Stimulated activated CD8-positive, alpha-beta memory T cell treated with anti-CD3 and anti-CD28 coated beads, Interleukin-12 subunit alpha, Interleukin-12 subunit beta, amount 100 ng/mL, for 4 hours (primary cell): ENCODE results near the gene PPP2R5B.

ENCODE experiments used
- DNase-seq: peaks from one replicate; pipeline ENCODE4 v3.0.0-alpha.2; 2020; ENCODE audit warnings: low read depth

The PPP2R5B gene

GRCh38 chr11:64930340-64930739 is 5.9 kb downstream of the PPP2R5B start:
- no peak for DNase-seq

DNA sequence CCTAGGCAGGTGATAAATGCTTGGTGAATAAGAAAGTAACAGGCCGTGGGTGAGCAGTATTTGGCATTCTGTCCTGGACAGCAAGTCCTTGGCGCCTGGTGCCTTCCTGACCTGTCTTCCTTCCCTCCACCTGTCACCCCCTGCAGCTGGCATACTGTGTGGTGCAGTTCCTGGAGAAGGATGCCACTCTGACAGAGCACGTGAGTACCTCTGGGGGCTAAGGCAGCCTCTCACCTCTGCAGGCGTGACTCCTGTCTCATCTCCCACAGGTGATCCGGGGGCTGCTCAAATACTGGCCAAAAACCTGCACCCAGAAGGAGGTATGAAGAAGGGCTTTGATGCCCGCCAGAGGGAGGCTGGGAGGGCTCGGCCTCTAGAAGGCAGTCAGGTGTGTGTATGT is 6.8 kb downstream of the PPP2R5B start:
- DNase-seq = no peak

- DNase-seq = no peak
Measured at GRCh38 chr11:64932324-64932723, 7.8 kb downstream of the PPP2R5B start.

DNA sequence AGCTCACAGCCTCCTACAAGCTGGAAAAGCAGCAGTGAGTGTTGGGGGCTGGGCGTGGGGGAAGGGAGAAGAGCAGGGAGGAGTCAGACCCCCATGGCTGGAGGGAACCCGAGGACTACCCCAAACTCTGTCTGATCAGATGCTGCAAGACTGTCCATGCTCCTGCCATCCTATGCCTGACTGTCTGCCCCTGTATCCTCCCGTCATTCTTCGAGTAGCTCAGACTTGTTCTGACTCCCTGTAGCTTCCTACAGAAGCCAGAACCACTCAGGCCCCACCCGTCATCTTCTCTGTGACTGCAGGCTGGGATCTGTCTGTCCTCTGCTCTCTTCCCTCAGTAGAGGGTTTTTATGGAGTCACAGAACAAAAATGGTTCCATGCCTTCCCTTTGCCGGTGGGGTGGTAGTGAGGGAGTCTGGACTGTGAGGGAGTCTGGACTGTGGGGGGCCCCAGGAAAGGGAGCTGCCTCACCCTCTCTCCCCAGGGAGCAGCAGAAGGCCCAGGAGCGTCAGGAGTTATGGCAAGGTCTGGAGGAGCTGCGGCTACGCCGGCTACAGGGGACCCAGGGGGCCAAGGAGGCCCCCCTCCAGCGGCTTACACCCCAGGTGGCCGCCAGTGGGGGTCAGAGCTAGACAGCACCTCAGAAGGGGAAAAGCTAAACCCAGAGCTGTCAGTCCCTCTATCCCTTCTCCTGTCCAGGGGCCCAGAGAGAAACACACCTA is 8.9 kb downstream of the PPP2R5B start:
- no peak for DNase-seq

DNA sequence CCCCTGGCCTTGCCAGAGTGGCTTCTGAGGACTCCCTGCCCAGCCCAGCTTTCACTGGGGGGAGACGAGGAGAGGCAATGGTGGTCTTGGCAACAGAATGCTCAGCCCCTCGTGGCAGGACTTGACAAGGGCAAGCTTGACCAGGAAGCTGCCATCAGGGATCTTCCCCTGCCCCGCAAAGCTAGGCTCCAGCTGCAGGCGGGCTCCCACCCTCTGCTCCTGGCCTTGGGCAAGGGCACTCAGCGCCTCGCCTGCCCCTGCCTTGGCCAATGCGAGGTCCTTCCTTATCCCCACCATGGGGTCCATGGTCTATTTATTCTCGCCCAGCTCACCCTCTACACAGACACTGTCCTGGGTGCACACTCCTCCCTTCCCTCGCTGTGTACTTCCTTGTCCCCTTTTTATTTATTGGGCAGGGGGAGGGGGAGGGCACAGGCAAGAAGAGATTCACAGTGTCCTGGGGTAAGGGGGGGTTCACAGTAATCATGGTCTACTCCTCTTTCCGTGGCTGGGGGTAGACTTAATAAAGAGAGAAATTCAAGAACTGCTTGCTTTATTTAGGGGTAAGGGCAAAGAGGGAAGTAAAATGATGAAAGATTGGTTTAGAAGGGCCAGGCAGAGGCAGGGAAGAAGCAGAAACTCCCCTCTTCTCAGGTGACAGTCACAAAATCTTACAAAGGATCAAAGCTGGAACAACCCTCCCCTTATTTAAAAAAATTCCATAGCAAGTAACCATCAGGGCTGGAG is 9.6 kb downstream of the PPP2R5B start:
- no peak for DNase-seq

GRCh38 chr11:64934682-64935358 is 10.3 kb downstream of the PPP2R5B start:
- DNase-seq = no peak

DNA sequence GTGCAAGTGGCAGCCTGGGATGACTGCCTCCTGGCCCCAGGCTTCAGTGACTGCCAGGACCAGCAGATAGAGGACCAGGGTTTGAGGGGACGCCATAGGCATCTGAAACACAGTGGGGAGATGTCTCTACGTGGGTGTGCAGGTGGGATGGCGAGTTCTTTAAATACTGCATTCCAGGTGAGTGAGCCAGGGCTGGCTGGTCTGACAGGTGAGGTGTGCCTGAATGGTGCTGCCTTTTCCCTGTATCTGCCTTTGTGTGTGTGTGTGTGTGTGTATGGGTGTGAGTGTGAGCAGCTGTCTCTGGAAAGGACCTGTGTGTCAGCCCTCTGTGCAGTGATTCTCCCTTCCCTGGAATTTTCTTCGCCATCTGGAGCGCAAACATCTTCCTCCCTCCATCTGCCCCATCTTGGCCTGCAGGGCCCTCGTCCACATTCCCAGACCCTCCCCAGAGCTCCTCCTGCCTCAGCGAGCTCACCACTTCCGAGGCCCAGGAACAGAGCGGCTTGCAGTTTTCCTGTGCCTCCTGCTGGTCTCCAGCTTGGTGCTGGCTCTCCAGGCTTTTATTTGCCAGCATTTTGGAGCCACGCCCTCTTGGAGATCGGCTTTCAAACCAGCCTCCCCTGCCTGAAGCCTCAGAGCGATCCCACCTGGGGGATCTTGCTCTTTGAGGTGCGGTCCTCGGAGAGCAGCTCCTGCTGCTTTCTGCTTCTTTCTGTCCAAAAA is 11.0 kb downstream of the PPP2R5B start, which contains the start of gene GPHA2:
Gene GPHA2 (minus strand): TSS at position 535 of the 723 bp plus-strand sequence. CDS start 433 bp downstream, at position 102.
- DNase-seq = no peak

DNA sequence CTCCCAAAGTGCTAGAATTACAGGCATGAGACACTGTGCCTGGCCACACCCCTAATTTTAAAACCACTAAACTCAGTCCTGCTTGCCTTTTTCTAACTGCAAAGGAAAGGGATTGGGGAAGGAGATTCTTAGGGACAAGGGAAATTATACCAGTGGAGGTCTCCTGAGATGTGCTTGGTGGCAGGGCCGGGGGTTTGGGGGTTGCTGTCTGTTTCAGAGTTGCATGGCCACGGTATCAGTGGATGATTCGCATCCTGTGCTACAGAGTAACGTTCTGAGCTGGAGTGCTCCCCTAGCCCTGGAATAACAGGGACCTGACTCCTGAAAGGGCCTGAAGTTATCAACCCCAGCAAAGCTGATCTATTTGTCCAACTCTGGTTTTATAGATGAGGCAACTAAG is 12.1 kb downstream of the PPP2R5B start:
- DNase-seq = no peak

DNA sequence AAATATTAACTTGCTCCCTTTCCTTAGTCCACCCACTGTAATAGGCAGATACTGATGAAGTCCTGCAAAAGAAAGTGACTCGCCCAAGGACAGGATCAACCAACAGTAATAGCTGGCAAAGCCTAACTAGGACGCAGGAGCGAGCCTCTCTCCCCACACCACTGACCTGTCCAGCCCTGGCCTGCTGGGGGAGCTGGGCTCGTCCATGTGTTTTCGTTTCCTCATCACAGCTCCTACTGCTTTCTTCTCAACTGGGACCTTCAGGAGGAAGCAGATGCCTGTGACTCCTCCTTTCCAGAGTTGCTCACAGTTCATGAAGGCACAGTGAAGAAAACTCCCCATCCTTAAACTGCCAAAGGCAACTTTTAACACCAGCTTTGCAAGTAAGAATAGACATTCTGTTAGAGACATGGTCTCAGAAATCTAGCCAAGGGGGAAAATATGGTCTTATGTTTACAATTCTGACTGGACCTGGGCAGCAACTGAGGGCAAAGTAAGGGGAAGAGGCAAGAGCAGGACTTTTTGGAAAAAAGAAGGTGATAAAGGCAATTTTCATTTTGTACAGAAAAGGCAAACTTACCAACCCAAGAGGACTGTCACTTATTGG is 22.8 kb downstream of the PPP2R5B start:
- no peak for DNase-seq

GRCh38 chr11:64951529-64951928 is 27.0 kb downstream of the PPP2R5B start:
- no peak for DNase-seq

DNA sequence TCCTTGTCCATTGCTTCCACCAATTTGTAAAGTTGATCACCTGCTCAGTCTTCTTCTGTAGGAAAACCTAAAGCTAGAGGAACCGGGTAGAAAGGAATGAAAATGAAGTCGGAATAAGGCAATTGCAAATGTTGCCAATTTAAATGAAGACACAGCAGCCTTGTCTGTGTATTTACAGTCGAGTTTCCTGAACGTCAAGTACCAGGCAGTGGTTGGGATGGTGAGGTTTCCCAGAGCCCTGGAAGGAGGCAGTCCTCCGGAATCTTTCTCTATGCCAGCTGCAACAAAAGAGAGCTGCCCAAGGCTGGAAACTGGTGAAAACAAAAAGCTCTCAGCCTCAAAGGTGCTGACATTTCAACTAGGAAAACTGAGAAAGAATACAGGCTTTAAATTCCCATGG is 29.7 kb downstream of the PPP2R5B start:
- DNase-seq = no peak

- no peak for DNase-seq
Measured at GRCh38 chr11:64959498-64959897, 35.0 kb downstream of the PPP2R5B start.

- no peak for DNase-seq
Measured at GRCh38 chr11:64960719-64961118, 36.2 kb downstream of the PPP2R5B start.

- DNase-seq = no peak
Measured at GRCh38 chr11:64963072-64963631, 38.7 kb downstream of the PPP2R5B start.

DNA sequence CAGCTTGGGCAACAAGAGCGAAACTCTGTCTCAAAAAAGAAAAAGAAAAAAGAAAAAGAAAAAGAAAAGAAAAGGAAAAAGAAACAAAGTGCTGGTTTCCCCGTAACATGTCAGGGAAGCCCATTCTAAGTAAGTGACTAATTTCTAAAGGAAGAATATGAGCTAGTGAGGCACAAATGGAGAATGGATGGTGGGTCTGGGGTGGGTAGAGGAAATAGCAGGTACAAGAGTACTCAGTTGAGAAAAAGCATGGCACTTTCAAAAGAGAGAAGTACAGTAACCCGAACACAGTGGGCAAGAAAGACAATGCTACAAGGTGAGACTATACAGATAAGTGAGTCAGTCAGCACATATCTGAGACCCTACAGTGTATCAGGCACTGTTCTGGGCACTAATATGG is 42.9 kb downstream of the PPP2R5B start:
- no peak for DNase-seq

- DNase-seq = no peak
Measured at GRCh38 chr11:64969209-64969608, 44.7 kb downstream of the PPP2R5B start.

GRCh38 chr11:64970731-64971151 is 46.3 kb downstream of the PPP2R5B start:
- DNase-seq = no peak

DNA sequence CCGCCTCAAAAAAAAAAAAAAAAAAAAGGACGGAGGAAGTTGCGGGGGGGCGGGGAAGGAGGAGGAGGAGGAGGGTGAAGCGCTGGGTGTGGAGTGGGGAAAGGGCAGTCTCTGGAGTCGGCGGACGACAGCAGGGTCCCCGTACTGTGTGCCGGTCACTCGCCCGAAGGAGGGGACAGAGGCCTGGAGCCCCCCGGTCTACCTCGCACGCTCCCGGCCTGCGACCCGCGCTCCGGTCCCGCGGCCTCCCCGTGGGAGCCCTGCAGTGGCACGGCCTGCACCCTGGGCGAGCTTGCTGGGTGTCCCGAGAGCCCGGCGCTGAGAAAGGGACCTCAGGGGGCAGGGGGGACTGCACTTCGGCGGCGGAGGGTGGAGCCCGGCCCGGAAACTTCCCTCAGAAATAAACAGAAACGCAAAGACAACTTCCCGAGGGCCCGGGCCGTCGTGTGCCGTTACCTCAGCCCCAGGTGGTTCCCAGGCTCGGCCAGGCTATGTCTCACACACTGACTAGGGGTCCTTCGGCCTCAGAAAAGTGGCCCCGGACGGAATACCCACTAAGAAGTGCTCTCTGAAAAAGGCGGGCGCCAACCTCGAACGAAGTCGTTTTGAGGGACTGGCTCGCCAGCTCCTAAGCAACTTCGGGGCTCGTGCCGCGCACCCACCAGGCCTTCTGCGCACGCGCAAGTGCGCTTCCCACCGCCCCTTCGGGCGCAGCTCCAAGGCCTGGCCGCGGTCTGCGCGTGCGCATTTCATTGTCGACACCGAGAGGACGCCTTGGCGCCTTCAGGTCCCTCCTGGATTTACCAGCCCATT is 47.1 kb downstream of the PPP2R5B start, which contains the start of gene MAJIN:
Gene MAJIN (minus strand): TSS at position 688 of the 813 bp plus-strand sequence. CDS start 12,703 bp downstream, outside the sequence.
- peak; percentile 73 for DNase-seq

DNA sequence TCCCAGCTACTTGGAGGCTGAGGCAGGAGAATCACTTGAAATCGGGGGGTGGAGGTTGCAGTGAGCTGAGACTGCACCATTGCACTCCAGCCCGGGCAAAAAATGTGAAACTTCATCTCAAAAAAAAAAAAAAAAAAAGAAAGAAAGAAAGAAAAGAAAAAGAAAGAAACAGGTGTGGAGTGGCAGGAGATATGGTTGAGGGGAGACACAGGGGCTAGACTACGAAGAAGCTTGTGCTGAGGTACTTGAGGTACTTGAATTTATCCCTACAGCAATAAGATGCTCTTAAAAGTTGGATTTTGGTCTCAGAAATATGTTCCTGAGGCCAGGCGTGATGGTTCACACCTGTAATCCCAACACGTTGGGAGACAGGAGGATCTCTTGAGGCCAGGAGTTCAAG is 49.6 kb downstream of the PPP2R5B start:
- no peak for DNase-seq

DNA sequence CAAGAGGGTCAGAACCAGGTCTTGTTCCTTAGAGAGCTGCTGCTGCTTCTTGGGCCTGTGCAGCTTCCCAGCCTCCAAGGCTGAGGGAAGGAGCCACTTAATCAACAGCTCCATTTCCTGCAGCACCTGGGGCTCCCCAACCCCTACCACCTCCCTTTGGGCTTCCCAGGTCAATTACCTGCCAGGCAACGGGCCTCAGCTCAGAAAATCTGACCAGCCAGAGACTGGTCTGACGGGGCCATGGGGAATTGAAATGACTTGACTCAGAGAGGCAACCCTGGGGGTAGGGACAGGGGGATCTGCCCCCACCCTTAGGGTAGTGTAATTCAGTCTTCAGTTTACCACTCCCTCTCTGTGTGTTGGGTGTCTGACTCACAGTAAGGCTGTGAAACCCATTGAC is 52.2 kb downstream of the PPP2R5B start:
- DNase-seq = no peak
